ENCODE data around the gene GRM1.

GRCh38 chr6:146481527-146481926 lies 452.7 kb downstream of the GRM1 start:
- TF ChIP-seq, protein P1, sequence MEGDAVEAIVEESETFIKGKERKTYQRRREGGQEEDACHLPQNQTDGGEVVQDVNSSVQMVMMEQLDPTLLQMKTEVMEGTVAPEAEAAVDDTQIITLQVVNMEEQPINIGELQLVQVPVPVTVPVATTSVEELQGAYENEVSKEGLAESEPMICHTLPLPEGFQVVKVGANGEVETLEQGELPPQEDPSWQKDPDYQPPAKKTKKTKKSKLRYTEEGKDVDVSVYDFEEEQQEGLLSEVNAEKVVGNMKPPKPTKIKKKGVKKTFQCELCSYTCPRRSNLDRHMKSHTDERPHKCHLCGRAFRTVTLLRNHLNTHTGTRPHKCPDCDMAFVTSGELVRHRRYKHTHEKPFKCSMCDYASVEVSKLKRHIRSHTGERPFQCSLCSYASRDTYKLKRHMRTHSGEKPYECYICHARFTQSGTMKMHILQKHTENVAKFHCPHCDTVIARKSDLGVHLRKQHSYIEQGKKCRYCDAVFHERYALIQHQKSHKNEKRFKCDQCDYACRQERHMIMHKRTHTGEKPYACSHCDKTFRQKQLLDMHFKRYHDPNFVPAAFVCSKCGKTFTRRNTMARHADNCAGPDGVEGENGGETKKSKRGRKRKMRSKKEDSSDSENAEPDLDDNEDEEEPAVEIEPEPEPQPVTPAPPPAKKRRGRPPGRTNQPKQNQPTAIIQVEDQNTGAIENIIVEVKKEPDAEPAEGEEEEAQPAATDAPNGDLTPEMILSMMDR (IDR thresholded peaks at IDR 0.05): no peak
- TF ChIP-seq POLR2A (IDR thresholded peaks at IDR 0.05): no peak

All from esophagus squamous epithelium (tissue), 4 donors.